HG03378 (cell line): ENCODE results near the gene LRPAP1.
"Not testable (repeated sequence)": the region's sequence is repeated elsewhere in the genome, so short reads cannot be mapped to it uniquely, and the experiment has no call there.

Source experiments
- ATAC-seq: cut with Tn5 transposase; IDR thresholded peaks from one replicate; pipeline ENCODE4 v1.9.1; 2021; ENCODE audit warnings: mild to moderate bottlenecking, moderate library complexity; ENCODE audit not compliant: unreplicated experiment

The LRPAP1 gene

DNA sequence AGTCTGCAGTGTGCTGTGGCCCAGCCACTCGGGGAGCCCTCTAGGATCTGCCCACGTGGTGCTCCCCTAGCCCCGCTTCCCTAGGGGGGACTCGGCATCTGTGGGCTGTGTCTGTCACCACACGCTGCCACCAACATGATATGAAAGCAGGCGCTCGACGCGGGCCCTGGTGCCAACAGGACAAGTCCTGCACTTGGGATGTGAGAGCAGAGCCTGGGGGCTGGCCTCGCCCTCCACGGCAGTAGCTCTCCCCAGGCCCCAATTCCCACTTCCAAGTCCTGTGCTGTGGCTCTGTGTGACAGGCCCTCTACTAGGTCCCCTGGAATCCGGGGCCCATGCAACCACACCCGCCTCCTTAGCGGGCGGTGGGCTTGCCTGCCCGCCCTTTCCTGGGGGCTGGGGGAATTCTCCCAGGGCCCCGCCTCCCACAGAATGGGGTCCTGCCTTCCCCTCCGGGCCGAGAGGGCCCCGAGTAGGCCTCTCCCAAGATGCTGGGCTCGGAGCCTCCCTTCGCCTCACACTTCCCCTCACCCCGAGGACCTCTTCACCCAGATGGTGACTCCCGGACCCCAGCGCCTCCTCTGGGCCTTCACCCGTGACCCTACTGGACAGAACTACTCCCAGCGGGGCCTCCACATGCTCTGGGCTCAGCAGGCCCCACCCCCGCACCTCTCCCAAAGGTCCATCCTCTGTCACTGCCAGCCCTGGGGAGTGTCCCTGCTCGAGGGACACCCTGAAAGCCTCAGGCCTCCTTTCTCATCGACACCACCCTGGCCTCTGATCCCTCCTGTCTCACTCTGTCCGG is 11.2 kb downstream of the LRPAP1 start:
- no peak for ATAC-seq

DNA sequence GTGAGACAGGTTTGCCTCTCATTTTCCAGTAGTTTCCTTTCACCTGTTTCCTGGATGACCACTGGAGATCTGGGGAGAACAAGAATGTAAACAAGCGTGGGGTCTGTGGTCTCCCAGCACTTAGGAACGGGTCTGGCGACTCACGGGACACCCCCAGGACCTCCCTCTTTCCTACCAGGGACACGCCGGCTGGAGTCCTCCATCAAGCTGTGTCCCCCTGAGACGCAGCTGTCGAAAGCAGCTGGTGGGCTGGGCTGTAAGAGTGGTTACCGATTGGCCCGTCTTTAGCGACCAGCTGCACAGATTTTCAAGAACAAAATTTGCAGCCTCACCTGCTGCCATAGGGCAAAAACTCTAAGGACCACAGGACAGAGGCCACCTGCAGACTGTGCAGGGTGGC is 11.9 kb downstream of the LRPAP1 start:
- no peak for ATAC-seq

DNA sequence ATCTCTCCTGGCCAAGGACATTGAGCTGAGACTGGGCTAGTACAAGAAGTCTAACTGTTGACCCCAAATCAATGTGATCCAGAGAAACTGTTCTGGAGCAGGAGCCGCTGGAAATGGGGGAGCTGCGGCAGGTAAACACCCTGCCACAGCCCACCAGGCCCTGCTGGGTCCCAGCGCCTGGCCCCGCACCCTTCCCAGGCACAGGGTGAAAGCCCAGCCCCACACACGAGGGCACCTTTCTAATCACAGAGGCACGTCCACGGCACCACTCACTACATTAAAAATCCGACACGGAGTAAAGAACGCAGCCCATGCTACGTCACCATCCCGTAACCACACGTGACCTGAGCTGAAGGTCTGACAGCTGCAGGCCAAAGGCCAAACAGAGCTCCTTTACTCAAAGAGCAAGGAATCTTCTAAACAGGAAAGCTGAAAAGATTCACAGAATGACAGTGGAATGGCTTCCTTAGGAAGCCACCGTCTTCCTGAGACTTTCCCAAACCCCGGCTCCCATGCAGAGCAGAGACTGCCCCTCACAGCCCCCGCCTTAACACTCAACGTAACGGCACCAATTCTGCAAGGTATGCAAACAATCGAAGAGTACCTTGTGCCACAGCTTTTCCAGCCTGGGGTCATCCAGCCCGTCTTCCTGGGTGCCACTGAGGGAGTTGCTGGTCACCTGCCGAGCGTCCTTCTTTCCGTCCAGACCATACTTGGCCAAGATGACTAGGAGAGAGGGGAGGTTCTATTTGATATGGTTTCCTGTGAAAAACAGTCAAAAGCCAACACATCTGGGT is 12.6 kb downstream of the LRPAP1 start:
- no peak for ATAC-seq

- ATAC-seq = no peak
Measured at GRCh38 chr4:3518941-3519340, 13.3 kb downstream of the LRPAP1 start.

GRCh38 chr4:3518511-3518880 is 13.7 kb downstream of the LRPAP1 start:
- ATAC-seq = no peak

DNA sequence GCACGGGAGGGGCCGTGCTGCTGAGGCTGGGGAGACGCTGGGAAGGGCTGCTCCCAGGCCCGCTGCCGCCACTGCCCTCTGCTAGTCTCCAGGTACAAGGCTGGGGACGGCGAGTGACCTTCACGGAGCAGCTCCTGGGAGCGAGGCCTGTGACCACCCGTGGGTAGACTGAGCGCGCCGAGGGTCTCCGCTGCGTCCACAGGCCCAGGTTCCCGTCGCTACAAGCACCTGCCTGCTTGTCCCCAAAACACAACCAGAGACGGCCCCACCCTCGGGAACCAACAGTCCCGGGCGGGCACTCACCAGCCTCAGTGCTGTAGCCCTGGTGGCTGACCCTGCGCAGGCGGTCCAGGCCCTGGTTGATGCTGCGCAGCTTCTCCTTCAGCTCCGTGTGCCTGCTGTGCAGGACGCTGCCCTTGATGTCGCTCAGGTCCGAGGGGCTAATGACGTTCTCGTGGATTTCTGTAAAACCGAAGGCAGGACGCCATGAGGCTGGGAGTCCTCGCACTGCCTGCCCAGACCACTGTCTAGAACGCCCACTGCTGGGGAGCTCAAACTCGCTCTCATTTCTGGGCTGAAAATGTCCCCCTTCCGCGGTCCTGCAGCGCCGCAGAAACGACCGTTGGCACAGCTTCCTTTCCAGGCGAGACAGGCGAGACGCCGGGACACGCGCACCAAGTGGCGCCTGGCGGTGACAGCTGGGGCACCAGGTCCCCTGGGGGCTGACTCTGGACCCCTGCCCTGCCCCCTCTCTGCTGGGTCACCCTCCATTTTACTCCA is 14.3 kb downstream of the LRPAP1 start:
- ATAC-seq = no peak

DNA sequence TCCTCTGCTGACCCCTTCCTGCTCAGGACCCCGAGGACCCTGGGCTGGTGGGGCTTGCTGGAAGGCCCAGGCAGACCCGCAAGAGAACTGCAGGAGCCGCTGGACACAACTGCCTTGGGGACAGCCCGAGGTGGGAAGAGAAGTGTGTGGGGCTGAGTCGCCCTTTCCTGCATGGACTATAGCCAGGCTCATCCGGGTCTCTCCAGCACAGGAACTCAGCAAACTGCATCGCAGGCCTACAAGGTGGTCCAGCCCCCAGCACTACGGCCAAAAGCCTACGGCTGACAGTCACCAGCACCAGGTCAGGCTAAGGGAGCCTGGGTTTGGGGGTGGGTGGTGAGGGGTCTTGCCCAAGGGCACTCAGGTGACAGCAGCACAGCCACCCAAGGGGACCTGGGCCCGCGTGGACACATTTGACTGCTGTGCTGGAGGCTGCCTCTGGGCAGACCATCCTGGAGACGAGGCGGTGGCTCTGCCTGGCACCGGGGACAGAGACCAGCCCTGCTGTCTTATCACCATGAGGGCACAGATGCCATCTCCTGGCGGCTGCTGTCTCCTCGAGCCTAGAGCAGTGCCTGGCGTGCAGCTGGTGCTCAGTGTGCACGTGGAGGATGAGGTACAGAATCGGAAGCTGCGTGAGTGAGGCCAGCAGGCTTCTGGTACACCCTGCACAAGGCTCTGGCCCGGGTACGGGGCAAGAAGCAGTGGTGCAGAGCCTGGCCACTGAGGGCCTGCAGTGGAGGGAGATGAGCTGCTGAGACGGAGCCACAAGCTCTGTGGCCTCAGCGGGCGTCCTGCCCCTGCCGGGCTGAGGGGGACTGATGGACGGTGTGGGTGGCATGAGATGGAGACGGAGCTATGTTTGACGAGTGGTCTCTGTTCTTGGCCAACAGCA is 15.1 kb downstream of the LRPAP1 start:
- ATAC-seq = no peak

- ATAC-seq = no peak
Measured at GRCh38 chr4:3516061-3516835, 16.0 kb downstream of the LRPAP1 start.

GRCh38 chr4:3515646-3516045 is 16.6 kb downstream of the LRPAP1 start:
- no peak for ATAC-seq

DNA sequence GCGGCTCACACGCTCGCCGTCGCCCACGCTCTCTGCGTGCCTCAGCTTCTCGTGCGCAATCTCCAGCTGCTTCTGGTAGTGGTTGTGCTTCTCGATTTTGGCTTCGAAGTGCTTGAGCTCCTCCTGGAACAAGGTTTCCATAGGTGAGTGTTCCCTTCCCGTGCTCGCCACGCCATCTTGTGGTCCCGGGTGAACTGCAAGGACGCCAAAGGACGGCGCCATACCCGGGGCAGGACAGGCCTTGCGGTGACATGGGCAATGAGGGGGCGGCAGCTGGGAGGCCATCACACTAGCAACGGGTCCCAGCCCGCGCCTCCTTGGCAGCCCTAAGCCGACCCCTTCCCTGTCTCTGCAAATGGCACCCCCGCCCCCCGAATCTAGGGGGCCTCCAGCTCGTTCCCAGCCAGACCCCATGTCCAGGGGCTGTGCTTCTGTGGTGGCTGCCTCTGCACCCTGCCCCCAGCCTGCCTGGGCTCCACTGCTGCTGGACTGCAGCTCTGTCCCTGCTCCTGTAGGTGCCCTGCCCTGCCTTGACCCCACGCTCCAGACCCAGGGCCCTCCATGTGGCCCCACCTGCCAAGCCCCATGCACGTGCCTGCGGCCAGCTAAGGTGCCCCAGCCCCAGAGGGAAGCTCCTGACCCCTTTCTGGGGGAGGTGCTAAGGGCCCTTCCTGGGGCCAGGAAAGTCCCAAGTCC is 17.3 kb downstream of the LRPAP1 start:
- no peak for ATAC-seq

DNA sequence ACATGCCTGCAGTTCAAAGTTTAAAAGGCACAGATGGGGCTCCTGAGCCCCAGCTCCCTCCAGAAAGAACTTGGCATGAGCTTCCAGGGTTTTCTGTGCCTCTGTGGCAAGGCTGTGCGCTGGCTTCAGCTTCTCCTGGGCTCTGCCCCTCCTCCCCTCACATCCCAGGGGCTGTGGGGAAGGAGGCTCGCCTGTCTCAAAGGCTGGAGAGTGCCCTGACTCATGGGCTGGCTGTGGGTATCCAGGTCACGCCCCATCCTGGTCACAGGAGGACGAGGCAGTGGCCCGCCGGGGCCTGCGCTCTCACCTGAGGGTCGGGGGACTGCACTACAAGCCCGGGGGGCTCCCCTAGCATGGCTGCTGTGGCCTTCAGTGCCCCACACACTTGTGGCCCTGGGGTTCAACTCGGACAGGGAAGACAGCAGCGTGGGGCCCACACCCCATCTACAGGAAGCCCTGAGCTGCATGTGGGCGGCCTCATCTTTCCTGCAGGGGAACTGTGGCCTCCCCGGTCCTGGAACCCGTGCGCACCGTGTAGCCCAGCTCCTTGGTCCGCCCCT is 17.9 kb downstream of the LRPAP1 start:
- no peak for ATAC-seq

DNA sequence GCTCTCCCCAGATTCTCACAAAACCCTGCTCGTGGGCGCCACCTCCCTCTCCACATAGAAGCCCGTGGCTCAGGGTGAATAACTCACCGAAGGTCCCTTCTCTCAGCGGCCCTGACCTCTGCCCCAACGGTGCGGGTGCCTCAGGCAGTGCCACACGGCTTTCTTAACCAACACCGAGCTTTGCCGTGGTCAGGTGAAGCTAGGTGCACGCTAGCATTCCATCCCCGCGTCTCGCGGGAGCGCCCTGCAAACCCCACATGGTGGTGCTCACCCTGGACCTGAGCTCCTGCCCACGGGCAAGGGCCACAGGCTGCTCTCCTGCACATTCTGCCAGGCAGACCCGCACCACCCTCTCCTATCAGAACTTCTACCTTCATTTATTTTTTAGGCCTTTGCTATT is 18.4 kb downstream of the LRPAP1 start:
- no peak for ATAC-seq

DNA sequence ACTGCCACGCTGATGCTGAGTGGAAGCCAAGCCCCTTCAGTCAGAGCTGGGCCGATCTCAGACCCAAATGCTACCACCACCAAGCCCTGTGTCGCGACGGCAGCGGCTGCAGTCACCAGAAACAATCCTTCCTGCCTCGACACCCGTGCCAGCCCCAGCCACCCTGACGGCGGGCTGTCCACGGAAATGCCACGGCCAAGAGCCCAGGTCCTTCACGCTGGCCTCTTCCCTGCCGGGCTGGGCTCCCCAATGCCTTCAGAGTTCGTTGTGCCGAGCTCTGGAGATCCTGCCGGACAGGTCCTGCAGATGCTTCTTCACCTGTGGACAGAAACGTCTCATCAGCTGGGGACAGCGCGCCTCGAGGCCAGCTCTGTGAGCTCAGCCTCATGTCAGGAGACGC is 19.5 kb downstream of the LRPAP1 start:
- no peak for ATAC-seq

GRCh38 chr4:3512279-3512678 is 19.9 kb downstream of the LRPAP1 start:
- ATAC-seq = no peak

GRCh38 chr4:3511601-3512000 is 20.6 kb downstream of the LRPAP1 start:
- not testable (repeated sequence) for ATAC-seq

DNA sequence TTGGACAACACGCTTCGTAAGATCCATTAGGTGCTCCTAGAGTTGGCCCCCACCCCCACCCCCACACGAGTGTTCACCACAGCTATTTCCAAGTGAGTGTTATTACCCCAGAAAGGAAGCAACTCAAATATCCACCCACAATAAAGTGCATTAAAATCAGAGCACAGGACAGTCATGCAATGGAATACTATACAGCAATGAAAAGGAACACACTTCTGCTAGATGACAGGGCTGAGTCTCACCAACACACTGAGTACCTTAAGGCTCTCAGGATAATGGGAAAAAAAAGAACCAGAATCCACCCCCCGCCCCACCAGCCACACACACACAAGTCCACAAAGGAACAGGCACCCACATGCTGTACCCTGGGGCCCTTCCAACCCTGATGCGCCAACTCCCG is 21.0 kb downstream of the LRPAP1 start:
- no peak for ATAC-seq

DNA sequence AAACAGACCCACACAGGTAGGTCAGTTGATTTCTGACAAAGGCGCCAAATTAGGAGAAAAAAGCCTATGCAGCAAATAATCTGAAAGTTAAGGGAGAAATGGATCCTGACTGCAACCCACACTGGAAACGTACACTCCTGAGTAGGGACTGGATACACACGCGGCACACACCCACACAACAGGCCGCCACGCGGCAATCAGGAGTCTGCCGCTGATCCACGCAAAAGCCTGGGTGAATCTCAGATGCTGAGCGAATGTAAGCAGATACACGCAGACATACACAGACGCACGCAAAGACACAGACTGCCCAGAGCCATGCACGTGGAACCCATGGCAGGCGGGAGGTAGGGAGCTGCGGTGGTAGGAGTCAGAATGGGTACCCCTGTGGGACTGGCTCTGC is 21.7 kb downstream of the LRPAP1 start:
- no peak for ATAC-seq

DNA sequence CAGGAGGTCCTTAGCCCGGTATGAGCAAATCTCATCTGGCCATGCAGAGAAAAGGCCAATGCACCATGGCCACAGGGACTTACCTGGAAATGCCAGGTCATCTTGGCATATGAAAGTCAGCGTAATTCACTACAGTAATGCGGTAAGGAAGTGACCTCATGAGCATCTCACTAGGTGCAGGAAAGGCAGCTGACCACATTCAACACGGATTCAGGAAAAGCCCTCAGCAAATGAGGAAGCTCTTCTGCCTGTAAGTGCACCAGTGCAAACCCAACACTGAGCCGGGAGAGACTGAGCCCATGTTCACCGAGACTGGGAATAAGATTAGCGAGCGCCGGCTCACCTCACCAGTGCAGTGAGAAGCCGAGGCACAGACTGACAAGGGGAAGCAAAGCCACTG is 23.7 kb downstream of the LRPAP1 start:
- ATAC-seq = no peak

GRCh38 chr4:3505231-3505630 is 27.0 kb downstream of the LRPAP1 start:
- no peak for ATAC-seq
